Measurements from ENCODE around the gene TLR10.

DNA sequence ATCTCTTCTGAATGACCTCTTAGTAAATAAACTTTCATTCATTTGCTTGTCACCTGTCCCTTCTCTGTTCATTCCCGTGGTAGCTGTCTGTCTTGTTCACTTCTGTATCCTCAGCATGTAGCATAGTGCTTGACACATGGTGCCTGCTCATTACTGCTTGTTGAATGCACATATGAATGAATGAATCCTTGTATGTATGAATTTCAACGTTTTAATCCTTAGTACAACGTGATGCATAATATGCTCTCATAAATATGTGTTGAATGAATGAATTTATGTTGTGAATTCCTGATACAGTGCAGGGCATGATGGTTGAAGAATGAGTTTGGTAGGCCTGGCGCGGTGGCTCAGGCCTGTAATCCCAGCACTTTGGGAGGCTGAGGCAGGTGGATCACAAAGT is 3.0 kb downstream of the TLR10 start:
- no peak for TF ChIP-seq EZH2 (IDR thresholded peaks at IDR 0.05; ENCODE audit: low read depth, unreplicated experiment)
- no peak for TF ChIP-seq POLR2AphosphoS5 (IDR thresholded peaks at IDR 0.05; ENCODE audit: low read depth)
- TF ChIP-seq CTCF (conservative IDR thresholded peaks at IDR 0.05; ENCODE audit: low read depth in 2 of 2), result no peak
- no peak for TF ChIP-seq JUNB (IDR thresholded peaks at IDR 0.05; ENCODE audit: unreplicated experiment)
- TF ChIP-seq, protein P1, sequence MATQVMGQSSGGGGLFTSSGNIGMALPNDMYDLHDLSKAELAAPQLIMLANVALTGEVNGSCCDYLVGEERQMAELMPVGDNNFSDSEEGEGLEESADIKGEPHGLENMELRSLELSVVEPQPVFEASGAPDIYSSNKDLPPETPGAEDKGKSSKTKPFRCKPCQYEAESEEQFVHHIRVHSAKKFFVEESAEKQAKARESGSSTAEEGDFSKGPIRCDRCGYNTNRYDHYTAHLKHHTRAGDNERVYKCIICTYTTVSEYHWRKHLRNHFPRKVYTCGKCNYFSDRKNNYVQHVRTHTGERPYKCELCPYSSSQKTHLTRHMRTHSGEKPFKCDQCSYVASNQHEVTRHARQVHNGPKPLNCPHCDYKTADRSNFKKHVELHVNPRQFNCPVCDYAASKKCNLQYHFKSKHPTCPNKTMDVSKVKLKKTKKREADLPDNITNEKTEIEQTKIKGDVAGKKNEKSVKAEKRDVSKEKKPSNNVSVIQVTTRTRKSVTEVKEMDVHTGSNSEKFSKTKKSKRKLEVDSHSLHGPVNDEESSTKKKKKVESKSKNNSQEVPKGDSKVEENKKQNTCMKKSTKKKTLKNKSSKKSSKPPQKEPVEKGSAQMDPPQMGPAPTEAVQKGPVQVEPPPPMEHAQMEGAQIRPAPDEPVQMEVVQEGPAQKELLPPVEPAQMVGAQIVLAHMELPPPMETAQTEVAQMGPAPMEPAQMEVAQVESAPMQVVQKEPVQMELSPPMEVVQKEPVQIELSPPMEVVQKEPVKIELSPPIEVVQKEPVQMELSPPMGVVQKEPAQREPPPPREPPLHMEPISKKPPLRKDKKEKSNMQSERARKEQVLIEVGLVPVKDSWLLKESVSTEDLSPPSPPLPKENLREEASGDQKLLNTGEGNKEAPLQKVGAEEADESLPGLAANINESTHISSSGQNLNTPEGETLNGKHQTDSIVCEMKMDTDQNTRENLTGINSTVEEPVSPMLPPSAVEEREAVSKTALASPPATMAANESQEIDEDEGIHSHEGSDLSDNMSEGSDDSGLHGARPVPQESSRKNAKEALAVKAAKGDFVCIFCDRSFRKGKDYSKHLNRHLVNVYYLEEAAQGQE (IDR thresholded peaks at IDR 0.05; ENCODE audit: unreplicated experiment), result no peak
- no peak for TF ChIP-seq STAT1 (IDR thresholded peaks at IDR 0.05; ENCODE audit: unreplicated experiment)
- TF ChIP-seq EZH2phosphoT487 (IDR thresholded peaks at IDR 0.05; ENCODE audit: unreplicated experiment), result no peak
- no peak for TF ChIP-seq CREB1 (CRISPR knock-in tag; IDR thresholded peaks at IDR 0.05; ENCODE audit: low read depth)
